ENCODE results near the gene NGEF.

NGEF gene

DNA sequence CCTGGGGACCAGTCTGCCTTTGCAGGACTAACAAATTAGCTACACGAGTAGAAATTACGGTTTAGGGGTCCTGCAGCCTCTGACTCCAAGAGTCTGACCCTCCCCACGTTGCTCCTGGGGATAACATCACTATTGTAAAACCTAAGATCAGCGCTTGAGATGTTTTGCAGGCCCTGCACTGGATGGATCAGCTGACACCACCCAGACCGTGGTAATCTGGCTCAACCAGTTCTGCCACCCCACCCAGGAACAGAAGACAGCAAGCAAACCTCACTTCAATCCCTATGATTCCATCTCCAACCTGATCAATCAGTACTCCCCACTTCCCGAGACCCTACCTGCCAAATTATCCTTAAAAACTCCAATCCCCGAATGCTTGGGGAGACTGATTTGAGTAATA, 31.7 kb downstream of the NGEF start:
- Histone ChIP-seq H3K4me1 (peaks cover 0 to 3% (median 0%) of the 10 kb centered on the region in 4 donors), H3K27ac (no peak overlapping the region), H3K36me3 (no peaks in the 10 kb centered on the region), H3K9me3 (no peaks in the 10 kb centered on the region), H3K27me3 (peaks cover 0 to 29% of the 10 kb centered on the region in 2 donors), H3K4me3 (no peak overlapping the region)
- peak in 1 of 2 donors; percentile 21 for DNase-seq
- intact Hi-C loops (cut with DNase I; ENCODE audit: low total_unique reads) = no loop called here
- no peak for TF ChIP-seq CTCF (IDR thresholded peaks at IDR 0.05)

DNA sequence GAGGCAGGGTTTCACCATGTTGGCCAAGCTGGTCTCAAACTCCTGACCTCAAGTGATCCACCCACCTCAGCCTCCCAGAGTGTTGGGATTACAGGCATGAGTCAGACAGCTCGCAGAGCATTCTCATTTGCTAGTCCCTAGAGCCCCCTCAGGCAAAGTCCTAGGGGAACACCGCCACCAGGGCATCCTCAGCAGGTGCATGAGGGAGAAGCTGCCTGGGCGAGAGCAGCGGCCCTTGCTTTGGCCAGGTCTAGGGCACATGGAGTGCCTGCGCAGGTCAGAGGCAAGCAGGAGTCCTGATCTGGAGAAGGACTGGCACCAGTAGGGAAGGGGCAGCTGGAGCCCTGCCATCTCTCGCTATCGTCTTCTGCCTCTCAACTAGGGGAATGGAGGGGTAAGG, 32.4 kb downstream of the NGEF start:
- no peaks in the 10 kb centered on the region for H3K36me3 ChIP-seq
- H3K9me3 ChIP-seq = no peaks in the 10 kb centered on the region
- DNase-seq = peak in 1 of 2 donors; percentile 56
- no peak for TF ChIP-seq CTCF (IDR thresholded peaks at IDR 0.05)
- peaks cover 0 to 3% (median 0%) of the 10 kb centered on the region in 4 donors for H3K4me1 ChIP-seq
- no peak overlapping the region for H3K4me3 ChIP-seq
- peaks cover 0 to 29% of the 10 kb centered on the region in 2 donors for H3K27me3 ChIP-seq
- no peak overlapping the region for H3K27ac ChIP-seq
- intact Hi-C loops (cut with DNase I; ENCODE audit: low total_unique reads) = no loop called here

- Histone ChIP-seq H3K27me3 (peaks cover 0 to 29% of the 10 kb centered on the region in 2 donors), H3K4me3 (no peak overlapping the region), H3K4me1 (peaks cover 0 to 3% (median 0%) of the 10 kb centered on the region in 4 donors), H3K9me3 (no peaks in the 10 kb centered on the region), H3K27ac (no peak overlapping the region), H3K36me3 (no peaks in the 10 kb centered on the region)
- TF ChIP-seq CTCF (IDR thresholded peaks at IDR 0.05) = no peak
- intact Hi-C loops (cut with DNase I; ENCODE audit: low total_unique reads) = no loop called here
- peak in 1 of 2 donors; percentile 50 for DNase-seq
Measured at GRCh38 chr2:232979871-232980461, 33.1 kb downstream of the NGEF start.

GRCh38 chr2:232977438-232977971, 35.6 kb downstream of the NGEF start:
- peak in 1 of 2 donors; percentile 34 for DNase-seq
- H3K4me3 ChIP-seq = no peak overlapping the region
- intact Hi-C loops (cut with DNase I; ENCODE audit: low total_unique reads) = no loop called here

GRCh38 chr2:232976666-232977437, 36.2 kb downstream of the NGEF start:
- Histone ChIP-seq H3K4me3 (no peak overlapping the region), H3K27me3 (peaks cover 0 to 16% of the 10 kb centered on the region in 2 donors), H3K36me3 (no peaks in the 10 kb centered on the region), H3K4me1 (peaks cover 0 to 2% (median 0%) of the 10 kb centered on the region in 4 donors), H3K27ac (no peak overlapping the region), H3K9me3 (no peaks in the 10 kb centered on the region)
- TF ChIP-seq CTCF (IDR thresholded peaks at IDR 0.05) = no peak
- DNase-seq = peak in 1 of 2 donors; percentile 59
- intact Hi-C loops (cut with DNase I; ENCODE audit: low total_unique reads) = no loop called here

More at GRCh38 chr2:232977438-232977971, 35.6 kb downstream of the NGEF start:
- Histone ChIP-seq H3K4me1 (peaks cover 0 to 3% (median 0%) of the 10 kb centered on the region in 4 donors), H3K27me3 (peaks cover 0 to 20% of the 10 kb centered on the region in 2 donors), H3K9me3 (no peaks in the 10 kb centered on the region), H3K36me3 (no peaks in the 10 kb centered on the region), H3K27ac (no peak overlapping the region)
- TF ChIP-seq CTCF (IDR thresholded peaks at IDR 0.05) = no peak

All from tibial artery (tissue), 4 donors.